Suppressor macrophage treated with lipopolysaccharide for 1 hour (primary cell): ENCODE data around the gene GARRE1.
"Not testable (repeated sequence)": the region's sequence is repeated elsewhere in the genome, so short reads cannot be mapped to it uniquely, and the experiment has no call there.

Source experiments
- DNase-seq, 3 donors: peaks; one replicate each; pipeline ENCODE4 v3.0.0-alpha.2; 2020 to 2022

GARRE1 gene

DNA sequence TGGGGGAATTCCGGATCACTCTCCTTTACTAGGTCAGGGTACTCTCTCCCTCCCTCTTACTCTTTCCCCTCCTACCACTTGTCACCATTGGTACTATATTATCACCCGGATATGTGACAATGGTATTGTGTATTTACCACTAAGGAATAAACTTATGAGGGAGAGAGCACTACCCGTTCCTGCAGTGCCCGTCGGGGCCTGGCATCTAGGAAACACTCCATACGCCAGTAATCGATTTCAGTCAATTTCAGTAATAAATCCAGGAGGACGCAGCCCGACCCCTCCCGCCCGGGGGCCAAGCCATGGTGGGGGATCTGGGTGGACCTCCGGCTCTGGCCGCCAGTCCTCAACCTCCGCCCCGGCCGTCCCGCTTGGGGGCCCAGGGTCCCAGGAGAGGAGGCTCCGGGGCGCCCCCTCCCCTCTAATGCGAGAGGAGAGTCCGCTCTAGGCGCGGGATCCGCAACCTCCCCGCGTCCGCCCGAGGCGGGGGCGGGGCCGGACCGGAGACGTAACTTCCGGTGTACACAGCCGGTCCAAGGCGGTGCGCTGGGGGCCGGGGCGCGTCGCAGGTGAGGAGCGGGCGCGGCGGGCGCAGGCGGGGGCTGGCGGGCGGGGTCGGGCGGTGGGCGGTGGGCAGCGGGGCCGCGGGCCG lies at the start of gene GARRE1:
Gene GARRE1 (plus strand): TSS at position 509 of the 652 bp plus-strand sequence. CDS start 45,920 bp downstream, outside the sequence.
- DNase-seq: peak; percentile 73 to 90 (median 80)

DNA sequence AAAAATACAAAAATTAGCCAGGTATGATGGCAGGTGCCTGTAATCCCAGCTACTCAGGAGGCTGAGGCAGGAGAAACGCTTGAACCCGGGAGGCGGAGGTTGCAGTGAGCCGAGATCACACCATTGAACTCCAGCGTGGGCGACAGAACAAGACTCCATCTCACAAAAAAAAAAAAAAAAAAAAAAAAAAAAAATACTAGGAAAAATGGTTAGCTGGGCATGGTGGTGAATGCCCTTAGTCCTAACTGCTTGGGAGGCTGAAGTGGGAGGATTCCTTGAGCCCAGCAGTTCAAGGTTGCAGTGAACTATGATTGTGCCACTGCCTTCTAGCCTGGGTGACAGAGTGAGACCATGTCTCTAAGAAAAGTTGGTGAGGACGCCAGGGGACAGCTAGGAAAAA lies 49.0 kb upstream of the GARRE1 start:
- DNase-seq: not testable (repeated sequence)

- no peak for DNase-seq
Measured at GRCh38 chr19:34208291-34208884, 46.0 kb upstream of the GARRE1 start.

- no peak for DNase-seq
Measured at GRCh38 chr19:34209726-34210125, 44.6 kb upstream of the GARRE1 start.

- no peak for DNase-seq
Measured at GRCh38 chr19:34213283-34213682, 41.1 kb upstream of the GARRE1 start.

- no peak for DNase-seq
Measured at GRCh38 chr19:34214040-34214439, 40.3 kb upstream of the GARRE1 start.

GRCh38 chr19:34215006-34215665 lies 39.2 kb upstream of the GARRE1 start:
- DNase-seq: no peak

- DNase-seq: no peak
Measured at GRCh38 chr19:34215666-34216038, 38.7 kb upstream of the GARRE1 start.

DNA sequence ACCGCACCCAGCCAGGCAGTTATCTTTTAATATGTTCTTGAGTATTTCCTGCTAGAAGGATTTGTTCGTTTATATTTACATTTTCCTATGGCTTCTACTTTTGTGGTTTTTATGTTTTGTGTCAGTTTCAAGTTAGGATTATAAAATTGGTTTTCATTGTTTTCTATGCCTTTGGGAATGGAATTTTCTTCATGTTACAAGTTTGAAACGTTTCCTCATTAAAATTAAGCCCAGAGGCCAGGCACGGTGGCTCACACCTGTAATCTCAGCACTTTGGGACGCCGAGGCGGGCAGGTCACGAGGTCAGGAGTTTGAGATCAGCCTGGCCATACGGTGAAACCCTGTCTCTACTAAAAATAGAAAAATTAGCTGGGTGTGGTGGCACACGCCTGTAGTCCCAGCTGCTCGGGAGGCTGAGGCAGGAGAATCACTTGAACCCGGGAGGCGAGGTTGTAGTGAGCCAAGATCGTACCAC lies 37.6 kb upstream of the GARRE1 start:
- DNase-seq: not testable (repeated sequence)

- DNase-seq: peak in 2 of 3 donors; percentile 5 to 26
Measured at GRCh38 chr19:34217952-34218817, 36.2 kb upstream of the GARRE1 start.

GRCh38 chr19:34218818-34219164 lies 35.6 kb upstream of the GARRE1 start:
- DNase-seq: no peak

- DNase-seq: peak; percentile 80 to 85 (median 84)
Measured at GRCh38 chr19:34220472-34221063, 33.8 kb upstream of the GARRE1 start.

DNA sequence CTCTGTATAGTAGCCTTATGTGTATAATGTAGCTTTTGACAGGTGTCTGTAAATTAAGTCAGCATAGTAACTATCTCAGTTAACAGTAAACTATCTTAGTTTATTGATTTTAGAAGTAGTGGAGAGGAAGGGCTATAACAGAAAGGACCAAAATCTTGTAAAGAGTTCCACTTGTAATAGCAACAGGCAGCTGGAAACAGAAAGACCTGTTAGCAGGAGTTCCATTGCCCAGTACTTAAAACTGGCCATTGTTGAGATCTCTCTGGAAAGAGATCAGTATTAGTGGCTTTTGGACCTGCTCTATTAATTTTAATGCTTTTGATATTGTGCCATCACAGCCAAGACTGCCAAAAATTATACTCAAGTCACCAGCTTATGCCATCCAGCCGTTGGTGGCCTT lies 32.0 kb upstream of the GARRE1 start:
- no peak for DNase-seq

DNA sequence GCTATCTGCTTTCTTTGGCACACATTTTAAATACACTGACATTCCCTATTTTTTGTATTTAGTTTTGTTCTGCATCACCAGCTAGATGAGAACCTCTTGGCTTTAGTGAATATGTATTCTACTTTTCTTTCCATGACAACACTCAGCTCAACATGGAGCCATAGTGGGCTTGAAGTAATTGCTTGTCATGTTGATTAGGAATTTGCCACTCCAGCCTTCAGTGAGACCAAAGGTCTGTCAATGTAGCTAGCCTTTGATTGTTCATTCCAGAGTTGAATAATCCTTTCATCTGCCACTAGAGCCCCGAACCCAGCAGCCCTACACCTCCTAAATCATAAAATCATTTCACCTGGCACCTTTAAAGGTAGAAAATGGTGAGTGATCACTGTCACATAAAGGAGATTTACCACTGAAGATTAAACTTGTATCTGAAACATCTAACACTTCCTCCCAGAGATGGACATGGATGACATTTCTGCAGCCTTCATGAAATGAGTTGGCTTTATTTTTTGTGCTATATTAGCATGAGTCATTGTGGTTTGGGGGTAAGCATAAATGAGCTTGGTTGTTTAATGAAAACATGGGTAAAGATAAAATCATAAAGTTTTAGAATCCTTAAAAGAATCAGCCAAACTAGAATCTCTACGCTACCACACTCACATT lies 29.2 kb upstream of the GARRE1 start:
- DNase-seq: peak in 1 of 3 donors; percentile 12

DNA sequence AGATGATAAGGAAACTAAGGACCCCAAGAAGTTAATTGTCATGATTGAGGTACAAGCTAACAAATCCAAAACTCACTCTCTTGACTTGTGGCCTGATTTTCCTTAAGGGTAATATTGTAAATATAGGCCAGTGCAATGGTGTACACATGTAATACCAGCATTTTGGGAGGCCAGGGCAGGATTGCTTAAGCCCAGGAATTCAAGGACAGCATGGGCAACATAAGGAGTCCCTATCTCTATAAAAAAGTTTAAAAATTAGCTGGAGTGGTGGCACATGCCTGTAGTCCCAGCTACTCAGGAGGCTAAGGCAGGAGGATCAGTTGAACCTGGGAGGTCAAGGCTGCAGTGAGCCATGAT lies 28.7 kb upstream of the GARRE1 start:
- no peak for DNase-seq

DNA sequence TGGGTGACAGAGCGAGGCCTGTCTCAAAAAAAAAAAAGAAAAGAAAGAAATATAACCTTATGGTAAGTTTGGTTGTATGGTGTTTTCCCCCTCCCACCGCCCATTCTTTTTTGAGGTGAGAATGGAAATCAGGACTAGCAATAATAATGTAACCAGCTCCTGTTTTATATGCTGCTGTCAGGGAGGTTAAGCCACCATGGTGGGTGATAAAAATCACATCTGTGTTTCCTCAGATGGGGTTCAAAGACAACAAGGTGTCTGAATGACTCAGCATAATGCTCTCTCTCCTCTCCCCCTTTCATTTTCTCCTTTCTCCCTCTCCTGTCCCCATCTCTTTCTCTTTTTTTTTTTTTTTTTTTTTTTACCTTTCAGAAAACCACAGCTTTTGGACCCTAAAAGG lies 28.3 kb upstream of the GARRE1 start:
- DNase-seq: no peak

- DNase-seq: no peak
Measured at GRCh38 chr19:34228347-34228746, 26.0 kb upstream of the GARRE1 start.

DNA sequence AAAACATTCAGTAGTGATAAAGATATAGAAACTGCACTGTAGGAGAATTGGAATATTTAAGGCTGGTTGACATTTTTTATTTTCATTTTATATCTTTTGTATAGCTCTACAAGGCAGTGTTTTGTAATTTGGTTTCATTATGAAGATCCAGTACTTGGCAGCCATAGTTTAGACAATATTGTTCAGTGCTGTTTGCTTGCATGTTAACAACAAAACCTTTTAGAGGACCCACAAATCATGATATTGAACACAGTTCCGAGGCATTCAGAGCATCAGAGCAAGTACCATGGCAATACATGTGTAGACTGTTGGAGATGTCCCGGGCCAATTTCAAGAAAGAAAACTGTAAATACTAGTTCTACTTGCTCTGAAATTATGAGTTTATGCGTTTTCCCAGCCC lies 25.6 kb upstream of the GARRE1 start:
- DNase-seq: no peak

GRCh38 chr19:34229721-34230120 lies 24.6 kb upstream of the GARRE1 start:
- DNase-seq: no peak

- no peak for DNase-seq
Measured at GRCh38 chr19:34230820-34231219, 23.5 kb upstream of the GARRE1 start.

- no peak for DNase-seq
Measured at GRCh38 chr19:34231439-34231838, 22.9 kb upstream of the GARRE1 start.
